IMR-90 (cell line): ENCODE results near the gene PTPRG. TPM values are rescaled to one million over a fixed set of nuclear protein-coding genes. Genes with fewer than 3 reads are reported as not detected.

Experiments
- ATAC-seq: fragments of 200-7000 bp; cut with Tn5 transposase; 2 replicates; pipeline ENCODE4 v1.9.1; 2020; ENCODE audit warnings: low read depth, mild to moderate bottlenecking, moderate library complexity
- BruUV-seq: library from RNA; stranded (reverse); fragments of 400-500 nt; replicated peaks from 2 replicates; lab custom pipeline; 2021; lab: Mats Ljungman, UMichigan
- CTCF ChIA-PET: fragments of 300-600 bp; formaldehyde crosslinking; extraction: SDS; loops from one replicate; lab custom pipeline; 2021; ENCODE audit warnings: antibody characterized with exemption; lab: Yijun Ruan, JAX
- POLR2A ChIA-PET: fragments of 300-600 bp; sonication (Branson Sonifier 250); formaldehyde crosslinking; loops from one replicate; lab custom pipeline; 2022; ENCODE audit warnings: antibody characterized with exemption; ENCODE audit not compliant: unreplicated experiment; lab: Charles Lee
- DNase-seq: peaks from one replicate; pipeline ENCODE4 v3.0.0; 2013
- H2AFZ ChIP-seq: replicated peaks from 2 replicates; pipeline ENCODE3; 2013; ENCODE audit warnings: low read length, mild to moderate bottlenecking; ENCODE audit not compliant: poor library complexity
- H2AK5ac ChIP-seq: 2 replicates; pipeline ENCODE4 v1.6.1; 2013; ENCODE audit warnings: low read depth, low read length, inconsistent platforms
- H2AK9ac ChIP-seq: replicated peaks from 2 replicates; pipeline ENCODE3; 2013; ENCODE audit warnings: mild to moderate bottlenecking, low read depth, low read length, moderate library complexity; ENCODE audit not compliant: poor library complexity
- H2BK120ac ChIP-seq: 2 replicates; pipeline ENCODE4 v1.6.1; 2013; ENCODE audit warnings: low read depth, low read length, inconsistent platforms
- H2BK15ac ChIP-seq: 3 replicates; pipeline ENCODE4 v1.6.1; 2013; ENCODE audit warnings: low read depth, low read length, inconsistent platforms
- H2BK20ac ChIP-seq: 2 replicates; pipeline ENCODE4 v1.6.1; 2013; ENCODE audit warnings: low read depth, mild to moderate bottlenecking, inconsistent platforms, low read length, moderate library complexity
- H2BK5ac ChIP-seq: 2 replicates; pipeline ENCODE4 v1.6.1; 2013; ENCODE audit warnings: mild to moderate bottlenecking, low read depth, low read length, inconsistent platforms; ENCODE audit not compliant: poor library complexity, severe bottlenecking
- H3K14ac ChIP-seq: replicated peaks from 2 replicates; pipeline ENCODE4 v1.6.1; 2013; ENCODE audit warnings: low read depth, low read length, inconsistent platforms
- H3K18ac ChIP-seq: 2 replicates; pipeline ENCODE4 v1.6.1; 2013; ENCODE audit warnings: low read depth, low read length, control low read depth
- H3K23ac ChIP-seq: 2 replicates; pipeline ENCODE4 v1.6.1; 2013; ENCODE audit warnings: low read depth, low read length, inconsistent platforms
- H3K27ac ChIP-seq: 2 replicates; pipeline ENCODE4 v1.5.1; 2013; ENCODE audit warnings: mild to moderate bottlenecking, control low read depth, low read length; ENCODE audit not compliant: insufficient read depth
- H3K27me3 ChIP-seq: 2 replicates; pipeline ENCODE4 v1.6.1; 2013; ENCODE audit warnings: low read length; ENCODE audit not compliant: control insufficient read depth, insufficient read depth
- H3K36me3 ChIP-seq: 2 replicates; pipeline ENCODE4 v1.6.1; 2013; ENCODE audit warnings: low read length, mixed read lengths; ENCODE audit not compliant: control insufficient read depth, insufficient read depth
- H3K4ac ChIP-seq: 2 replicates; pipeline ENCODE4 v1.6.1; 2013; ENCODE audit warnings: low read depth, low read length, inconsistent platforms
- H3K4me1 ChIP-seq: 2 replicates; pipeline ENCODE4 v1.6.1; 2013; ENCODE audit warnings: low read length, mixed read lengths; ENCODE audit not compliant: control insufficient read depth, insufficient read depth
- H3K4me2 ChIP-seq: 2 replicates; pipeline ENCODE4 v1.6.1; 2013; ENCODE audit warnings: low read depth, mild to moderate bottlenecking, control low read depth, low read length, moderate library complexity
- H3K4me3 ChIP-seq: 2 replicates; pipeline ENCODE4 v1.5.1; 2013; ENCODE audit warnings: low read depth, mild to moderate bottlenecking, control low read depth, low read length, moderate library complexity; ENCODE audit not compliant: insufficient read depth
- H3K56ac ChIP-seq: 2 replicates; pipeline ENCODE4 v1.6.1; 2013; ENCODE audit warnings: low read length, inconsistent platforms; ENCODE audit not compliant: insufficient read depth; ENCODE audit errors: extremely low read depth
- H3K79me1 ChIP-seq, 2 experiments: 2 replicates each; pipeline ENCODE4 v1.6.1; 2013; ENCODE audit warnings: low read length in 2 of 2, inconsistent platforms in 1 of 2, low read depth in 1 of 2
- H3K9ac ChIP-seq: 2 replicates; pipeline ENCODE4 v1.6.1; 2013; ENCODE audit warnings: low read depth, low read length, control low read depth
- H3K9me1 ChIP-seq: 2 replicates; pipeline ENCODE4 v1.6.1; 2013; ENCODE audit warnings: low read length, inconsistent platforms; ENCODE audit not compliant: insufficient read depth
- H3K9me3 ChIP-seq: 2 replicates; pipeline ENCODE4 v1.6.1; 2013; ENCODE audit warnings: low read length; ENCODE audit not compliant: control insufficient read depth, insufficient read depth
- H4K20me1 ChIP-seq: 2 replicates; pipeline ENCODE4 v1.6.1; 2013; ENCODE audit warnings: low read length, inconsistent platforms; ENCODE audit not compliant: insufficient read depth
- H4K5ac ChIP-seq: 2 replicates; pipeline ENCODE4 v1.6.1; 2013; ENCODE audit warnings: mild to moderate bottlenecking, low read depth, low read length, control low read depth
- H4K8ac ChIP-seq, 2 experiments: 2 replicates each; pipeline ENCODE4 v1.6.1; 2013; ENCODE audit warnings: low read depth in 2 of 2, low read length in 2 of 2, control low read depth in 1 of 2, inconsistent platforms in 1 of 2
- H4K91ac ChIP-seq: 2 replicates; pipeline ENCODE4 v1.6.1; 2013; ENCODE audit warnings: low read depth, low read length, inconsistent platforms; ENCODE audit not compliant: insufficient read depth
- CEBPB ChIP-seq: IDR thresholded peaks from 2 replicates; pipeline ENCODE4 v1.6.1; 2012; ENCODE audit warnings: low read depth, low read length, improper control_type of control experiment
- CHD1 ChIP-seq: IDR thresholded peaks from 2 replicates; pipeline ENCODE4 v1.6.1; 2012; ENCODE audit warnings: low read depth, low read length, improper control_type of control experiment
- FOS ChIP-seq: fragments of 150-350 bp; IDR thresholded peaks from 2 replicates; pipeline ENCODE4 v1.6.1; 2016; ENCODE audit warnings: low read depth, low read length
- MAFK ChIP-seq: IDR thresholded peaks from 2 replicates; pipeline ENCODE4 v1.6.1; 2012; ENCODE audit warnings: low read depth, low read length, improper control_type of control experiment
- MXI1 ChIP-seq: IDR thresholded peaks from 2 replicates; pipeline ENCODE4 v1.6.1; 2012; ENCODE audit warnings: low read depth, mild to moderate bottlenecking, low read length, moderate library complexity, borderline replicate concordance
- RAD21 ChIP-seq: IDR thresholded peaks from 2 replicates; pipeline ENCODE4 v1.6.1; 2012; ENCODE audit warnings: low read length, improper control_type of control experiment
- RCOR1 ChIP-seq: IDR thresholded peaks from 2 replicates; pipeline ENCODE4 v1.6.1; 2012; ENCODE audit warnings: mild to moderate bottlenecking, low read length, improper control_type of control experiment; ENCODE audit not compliant: insufficient replicate concordance
- SMC3 ChIP-seq: fragments of 150-350 bp; IDR thresholded peaks from 2 replicates; pipeline ENCODE4 v1.6.1; 2016; ENCODE audit warnings: low read depth, mild to moderate bottlenecking, antibody characterized with exemption, low read length, moderate library complexity
- USF2 ChIP-seq: fragments of 150-350 bp; IDR thresholded peaks from 2 replicates; pipeline ENCODE4 v1.6.1; 2017; ENCODE audit warnings: mild to moderate bottlenecking, antibody characterized with exemption, low read length, low read depth
- WGBS, 2 experiments: methylation state at CpG; one replicate each; pipeline versions ENCODE4 v1.1.5 to v1.1.7; 2013; ENCODE audit warnings: missing lambda C conversion rate in 2 of 2; ENCODE audit not compliant: insufficient read length in 1 of 2; ENCODE audit errors: extremely low coverage in 2 of 2; 5-methylcytosine and 5-hydroxymethylcytosine counted together
- dilution Hi-C: fragments of 300-500 bp; cut with HindIII; formaldehyde crosslinking; loops from one replicate; pipeline ENCODE4 v1.14.3; 2018; ENCODE audit warnings: low sequenced_read_pairs; ENCODE audit not compliant: unreplicated experiment
- in situ Hi-C: fragments of 300-500 bp; cut with MboI; formaldehyde crosslinking; loops from 3 replicates; pipeline ENCODE4 v1.14.3; 2019; ENCODE audit warnings: low sequenced_read_pairs, inconsistent platforms, mixed read lengths
- intact Hi-C: fragments of 100-400 bp; cut with micrococcal nuclease; formaldehyde crosslinking; loops from 2 replicates; pipeline ENCODE4 v1.10.0; 2022
- polyA plus RNA-seq, 3 experiments: library from polyadenylated mRNA; depleted of rRNA; stranded (reverse); fragments of >200 nt; gene quantifications; 2 replicates each; pipeline ENCODE4 v1.2.3, GENCODE V29; 2012; ENCODE audit warnings: low replicate concordance in 1 of 3
- total RNA-seq: library from RNA; depleted of rRNA; stranded (reverse); fragments of >200 nt; gene quantifications from 2 replicates; pipeline ENCODE4 v1.2.3, GENCODE V29; 2012

Gene PTPRG
- total and polyA plus RNA-seq, 2 of the 4 experiments (the other 2 are of a cell fraction): 7.7 to 31.0 TPM

DNA sequence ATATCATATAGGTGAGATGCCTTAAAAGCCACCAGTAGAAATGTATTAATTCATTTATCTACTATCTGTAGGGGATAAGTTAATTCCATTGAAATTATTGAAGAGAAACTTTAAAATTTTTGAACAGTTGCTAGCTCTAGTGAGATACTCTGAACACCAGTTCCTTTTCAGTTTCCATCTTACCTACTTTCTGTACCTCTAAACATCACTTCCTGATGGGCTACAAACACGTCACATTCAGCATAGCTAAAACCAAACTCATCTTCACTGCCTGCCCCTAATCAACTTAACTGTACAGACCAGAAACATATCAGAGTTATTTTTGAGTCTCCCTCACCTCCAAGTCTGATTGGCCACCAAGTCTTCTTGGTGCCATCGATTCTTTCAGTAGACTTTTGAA lies 723.1 kb downstream of the PTPRG start:
- intact Hi-C loops (no loop called here), dilution Hi-C loops (no loop called here), in situ Hi-C loops (no loop called here)
- Histone ChIP-seq H2BK15ac (no peak overlapping the region), H2BK120ac (no peak overlapping the region), H3K14ac (no peak overlapping the region), H2AK9ac (no peak overlapping the region), H2AK5ac (no peak overlapping the region), H3K9me1 (no peaks in the 10 kb centered on the region), H3K23ac (no peak overlapping the region), H2AFZ (no peak overlapping the region), H3K36me3 (peaks cover 2% of the 10 kb centered on the region; the same call in 1 of the 2 replicates), H3K4ac (no peak overlapping the region), H3K4me3 (no peak overlapping the region), H4K91ac (no peak overlapping the region), H4K5ac (no peak overlapping the region), H3K27me3 (no peaks in the 10 kb centered on the region), H3K79me1 (no peaks in the 10 kb centered on the region), H3K4me2 (no peak overlapping the region), H3K56ac (no peak overlapping the region), H3K4me1 (no peaks in the 10 kb centered on the region), H3K9me3 (no peaks in the 10 kb centered on the region), H2BK5ac (no peak overlapping the region), H3K27ac (no peak overlapping the region), H4K20me1 (no peaks in the 10 kb centered on the region), H2BK20ac (no peak overlapping the region), H3K9ac (no peak overlapping the region), H4K8ac (no peak overlapping the region), H3K18ac (no peak overlapping the region)
- CTCF ChIA-PET: no interaction called here
- no CpG with 5 or more reads among the region's 2 CpGs for WGBS, 2 experiments
- POLR2A ChIA-PET: no interaction called here
- no TSS peak for BruUV-seq
- TF ChIP-seq MXI1 (no peak), RAD21 (no peak), RCOR1 (no peak), MAFK (no peak), USF2 (no peak), SMC3 (no peak), CHD1 (no peak), CEBPB (no peak), FOS (no peak)
- DNase-seq (no peak), ATAC-seq (no peak)
